OCI-LY1 (cell line): Measurements from ENCODE around the gene SLC6A4.

Source experiments
- H2AFZ ChIP-seq: fragments of 200-600 bp; sonication (generic), shearing (Covaris generic); 2 replicates; pipeline ENCODE4 v1.6.0; 2014; ENCODE audit warnings: antibody characterized with exemption, mild to moderate bottlenecking, low read length
- H3F3A ChIP-seq: fragments of 200-600 bp; sonication (generic), shearing (Covaris generic); 2 replicates; pipeline ENCODE4 v1.6.0; 2014; ENCODE audit warnings: mild to moderate bottlenecking, antibody characterized with exemption, low read length, moderate library complexity; ENCODE audit not compliant: insufficient read depth
- H3K27ac ChIP-seq: fragments of 200-600 bp; sonication (generic); 2 replicates; pipeline ENCODE4 v1.5.1; 2014; ENCODE audit warnings: low read length, mixed run types, mild to moderate bottlenecking, low read depth; ENCODE audit not compliant: poor library complexity, severe bottlenecking
- H3K27me3 ChIP-seq: fragments of 200-600 bp; sonication (generic); 2 replicates; pipeline ENCODE4 v1.6.0; 2014; ENCODE audit warnings: antibody characterized with exemption, mild to moderate bottlenecking, low read length, moderate library complexity; ENCODE audit not compliant: insufficient read depth
- H3K36me3 ChIP-seq: fragments of 200-600 bp; sonication (generic); 2 replicates; pipeline ENCODE4 v1.6.1; 2014; ENCODE audit warnings: mild to moderate bottlenecking, antibody characterized with exemption, low read length, moderate library complexity, mixed read lengths; ENCODE audit not compliant: insufficient read depth
- H3K4me1 ChIP-seq: fragments of 200-600 bp; sonication (generic); 2 replicates; pipeline ENCODE4 v1.5.1; 2014; ENCODE audit warnings: mild to moderate bottlenecking, low read length, moderate library complexity; ENCODE audit not compliant: insufficient read depth, severe bottlenecking
- H3K4me2 ChIP-seq: fragments of 200-600 bp; sonication (generic), shearing (Covaris generic); 2 replicates; pipeline ENCODE4 v1.6.1; 2014; ENCODE audit warnings: low read length
- H3K4me3 ChIP-seq: fragments of 200-600 bp; sonication (generic); 2 replicates; pipeline ENCODE4 v1.5.1; 2014; ENCODE audit warnings: low read length, low read depth, mild to moderate bottlenecking, mixed read lengths; ENCODE audit not compliant: poor library complexity, severe bottlenecking
- H3K79me2 ChIP-seq: fragments of 200-600 bp; shearing (Covaris generic); 2 replicates; pipeline ENCODE4 v1.6.1; 2016; ENCODE audit warnings: mixed run types, low read length, mixed read lengths; ENCODE audit not compliant: insufficient read depth
- H3K9ac ChIP-seq: fragments of 200-600 bp; sonication (generic), shearing (Covaris generic); 2 replicates; pipeline ENCODE4 v1.6.1; 2014; ENCODE audit warnings: mild to moderate bottlenecking, low read length, mixed read lengths
- H3K9me2 ChIP-seq: fragments of 200-600 bp; sonication (generic), shearing (Covaris generic); 2 replicates; pipeline ENCODE4 v1.6.1; 2014; ENCODE audit warnings: low read depth, mild to moderate bottlenecking, low read length, mixed read lengths
- H3K9me3 ChIP-seq: fragments of 200-600 bp; shearing (Covaris generic); 2 replicates; pipeline ENCODE4 v1.6.1; 2014; ENCODE audit warnings: low read length, mixed read lengths
- H4K20me1 ChIP-seq: fragments of 200-600 bp; sonication (generic), shearing (Covaris generic); 2 replicates; pipeline ENCODE4 v1.6.0; 2016; ENCODE audit warnings: mild to moderate bottlenecking, low read length; ENCODE audit not compliant: insufficient read depth
- CTCF ChIP-seq: fragments of 200-600 bp; sonication (generic), shearing (Covaris generic); IDR thresholded peaks from 2 replicates; pipeline ENCODE4 v1.5.1; 2017; ENCODE audit warnings: mild to moderate bottlenecking, antibody characterized with exemption, low read length, moderate library complexity, mixed read lengths
- EZH2 ChIP-seq: fragments of 200-600 bp; sonication (generic), shearing (Covaris generic); IDR thresholded peaks from 2 replicates; pipeline ENCODE4 v1.8.0; 2017; ENCODE audit warnings: borderline replicate concordance, mixed run types, mild to moderate bottlenecking, antibody characterized with exemption, low read length, moderate library complexity, mixed read lengths

The SLC6A4 gene

DNA sequence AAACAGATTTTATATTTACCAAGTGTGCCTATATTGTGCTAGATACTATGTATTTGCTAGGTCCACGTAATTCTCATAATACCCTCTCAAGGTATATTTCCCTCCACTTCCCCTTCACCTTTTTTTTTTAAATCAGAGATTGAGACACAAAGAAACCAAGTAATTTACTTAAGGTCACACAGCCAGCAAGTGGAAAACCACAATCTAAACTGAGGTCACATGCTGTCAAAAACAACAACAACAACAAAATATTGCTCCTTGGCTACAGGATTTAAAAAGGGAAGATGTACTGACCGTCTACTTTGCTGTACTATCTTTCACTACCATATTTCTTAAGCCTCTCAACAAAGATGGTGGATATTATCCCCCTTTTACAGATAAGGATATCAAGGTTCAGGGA is 40.4 kb upstream of the SLC6A4 start:
- TF ChIP-seq CTCF (no peak), EZH2 (no peak)
- Histone ChIP-seq H4K20me1 (no peaks in the 10 kb centered on the region), H3K36me3 (peaks cover 96% of the 10 kb centered on the region)

DNA sequence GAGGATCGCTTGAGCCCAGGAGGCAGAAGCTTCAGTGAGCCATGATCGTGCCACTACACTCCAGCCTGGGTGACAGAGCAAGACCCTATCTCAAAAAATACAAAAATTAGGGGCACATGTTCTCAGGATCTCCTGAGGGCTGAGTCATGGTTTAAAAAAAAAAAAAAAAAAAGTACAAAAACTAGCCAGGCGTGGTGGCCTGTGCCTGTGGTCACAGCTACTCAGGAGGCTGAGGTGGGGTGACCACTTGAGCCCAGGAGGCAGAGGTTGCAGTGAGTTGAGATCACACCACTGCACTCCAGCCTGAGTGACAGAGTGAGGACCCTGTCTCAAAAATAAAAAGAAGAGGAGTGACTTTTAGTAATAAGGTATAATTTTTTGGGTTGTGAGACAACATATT is 39.4 kb upstream of the SLC6A4 start:
- Histone ChIP-seq H4K20me1 (no peaks in the 10 kb centered on the region), H3K79me2 (no peaks in the 10 kb centered on the region), H2AFZ (no peak overlapping the region), H3K9me3 (no peaks in the 10 kb centered on the region), H3K4me1 (no peaks in the 10 kb centered on the region), H3K4me2 (no peak overlapping the region), H3K9ac (no peak overlapping the region), H3F3A (no peaks in the 10 kb centered on the region), H3K27ac (no peak overlapping the region), H3K36me3 (peaks cover 96% of the 10 kb centered on the region), H3K27me3 (no peaks in the 10 kb centered on the region), H3K4me3 (no peak overlapping the region), H3K9me2 (no peaks in the 10 kb centered on the region)
- no peak for TF ChIP-seq EZH2
- no peak for TF ChIP-seq CTCF

More for the DNA sequence above, 40.4 kb upstream of the SLC6A4 start:
- Histone ChIP-seq H3K4me3 (no peak overlapping the region), H3F3A (no peaks in the 10 kb centered on the region), H3K9ac (no peak overlapping the region), H3K4me2 (no peak overlapping the region), H3K27me3 (no peaks in the 10 kb centered on the region), H3K4me1 (no peaks in the 10 kb centered on the region), H3K27ac (no peak overlapping the region), H3K79me2 (no peaks in the 10 kb centered on the region), H3K9me2 (no peaks in the 10 kb centered on the region), H3K9me3 (no peaks in the 10 kb centered on the region), H2AFZ (no peak overlapping the region)

DNA sequence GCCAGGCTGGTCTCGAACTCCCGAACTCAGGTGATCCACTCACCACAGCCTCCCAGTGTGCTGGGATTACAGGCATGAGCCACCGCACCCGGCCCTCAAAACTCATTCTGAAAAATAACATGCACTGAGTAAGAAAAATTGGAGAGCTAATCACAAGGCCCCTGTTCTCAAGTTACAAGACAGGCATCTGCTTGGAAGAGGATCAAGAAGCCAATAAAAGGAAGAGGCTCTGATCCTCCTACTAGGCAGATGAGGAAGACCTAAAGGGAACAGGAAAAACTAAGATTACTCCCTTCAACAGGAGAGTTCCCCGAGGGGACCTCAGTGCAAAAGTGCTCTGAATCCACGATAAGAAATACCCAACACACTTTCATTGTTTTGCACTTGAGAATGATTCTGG is 37.9 kb upstream of the SLC6A4 start:
- TF ChIP-seq CTCF (no peak), EZH2 (no peak)
- Histone ChIP-seq H3K4me2 (no peak overlapping the region), H2AFZ (no peak overlapping the region), H3K9ac (no peak overlapping the region), H3K9me2 (no peaks in the 10 kb centered on the region), H3K27me3 (no peaks in the 10 kb centered on the region), H3K4me1 (no peaks in the 10 kb centered on the region), H4K20me1 (no peaks in the 10 kb centered on the region), H3K79me2 (no peaks in the 10 kb centered on the region), H3K9me3 (no peaks in the 10 kb centered on the region), H3F3A (no peaks in the 10 kb centered on the region), H3K27ac (no peak overlapping the region), H3K4me3 (no peak overlapping the region), H3K36me3 (peaks cover 93% of the 10 kb centered on the region)
